ENCODE measurements around the gene LRRN2.

LRRN2 gene

DNA sequence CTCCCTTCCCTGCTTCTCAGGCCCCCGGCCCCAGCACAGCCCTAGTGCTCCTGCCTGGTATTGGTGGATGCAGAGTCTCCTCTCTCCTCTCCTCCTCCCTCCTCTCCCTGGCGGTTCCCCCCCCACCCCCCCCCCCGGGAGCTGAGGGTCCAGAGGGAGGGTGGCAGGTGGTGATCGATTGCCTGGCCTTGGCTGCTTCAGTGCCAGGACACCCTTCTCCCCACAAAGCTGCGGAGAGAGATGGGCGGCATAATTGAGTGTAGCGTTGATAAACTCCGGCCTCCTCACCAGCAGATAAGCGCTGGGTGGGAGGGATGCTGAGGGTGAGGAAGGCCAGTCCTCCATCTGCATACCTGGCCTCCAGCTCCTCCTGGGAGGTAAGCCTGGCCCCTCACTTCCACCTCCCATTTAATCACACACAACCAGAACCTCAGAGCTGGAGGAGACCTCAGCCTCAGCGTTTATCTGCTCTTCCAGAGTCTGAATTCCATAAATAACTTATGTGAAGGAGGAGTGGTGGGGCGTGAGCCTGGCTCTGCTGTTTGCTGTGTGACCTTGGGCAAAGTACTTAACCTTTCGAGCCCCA, 60.8 kb downstream of the LRRN2 start:
- no peak for DNase-seq

DNA sequence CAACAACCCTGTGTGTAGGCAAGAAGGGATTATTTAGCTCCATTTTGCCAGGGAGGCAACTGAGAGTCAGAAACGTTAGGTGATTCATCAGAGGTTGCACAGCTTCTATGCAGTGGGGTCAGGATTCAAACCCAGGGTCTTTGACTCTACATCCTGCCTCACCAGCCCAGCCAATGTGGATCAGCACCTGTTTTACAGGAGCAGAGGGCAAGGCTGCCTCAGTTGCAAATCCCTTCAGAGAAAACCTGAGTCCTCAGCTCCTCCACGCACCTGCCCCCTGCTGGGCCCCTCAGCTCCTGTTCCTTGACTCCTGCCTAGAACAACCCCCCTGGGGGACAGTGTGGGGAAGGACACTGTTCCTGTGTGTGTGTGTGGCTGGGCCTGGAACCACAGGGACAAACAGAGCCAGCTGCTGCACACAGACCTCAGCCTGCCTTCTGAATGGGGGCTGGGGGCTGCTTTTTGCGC, 61.6 kb downstream of the LRRN2 start:
- peak in 1 of 2 experiments; percentile 72 for DNase-seq

DNA sequence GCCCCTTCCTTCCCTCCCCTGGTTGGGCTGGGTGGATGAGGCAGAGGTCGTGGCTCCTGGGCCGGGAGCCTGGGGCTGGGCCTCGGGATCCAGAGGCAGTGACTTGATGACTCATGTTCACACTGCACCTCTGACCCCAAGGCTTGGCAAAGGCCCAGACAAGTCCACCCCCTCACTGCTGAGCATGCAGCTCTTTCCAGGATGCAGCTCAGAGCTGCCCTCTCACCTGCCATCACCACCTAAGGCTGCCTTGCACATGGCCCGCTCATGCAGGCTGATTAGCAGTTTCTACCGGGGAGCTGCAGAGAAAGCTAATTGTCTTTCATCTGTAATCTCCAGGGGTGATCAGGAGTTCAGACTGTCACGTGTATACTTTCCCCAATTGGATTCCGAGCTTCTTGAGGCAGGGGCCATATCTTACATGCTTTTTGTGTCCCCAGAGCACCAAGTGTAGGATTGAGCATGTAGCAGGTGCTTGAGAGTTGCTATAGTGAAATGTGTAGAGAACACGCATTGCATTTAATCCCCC, 62.1 kb downstream of the LRRN2 start:
- DNase-seq, result peak in 1 of 2 experiments; percentile 41

DNA sequence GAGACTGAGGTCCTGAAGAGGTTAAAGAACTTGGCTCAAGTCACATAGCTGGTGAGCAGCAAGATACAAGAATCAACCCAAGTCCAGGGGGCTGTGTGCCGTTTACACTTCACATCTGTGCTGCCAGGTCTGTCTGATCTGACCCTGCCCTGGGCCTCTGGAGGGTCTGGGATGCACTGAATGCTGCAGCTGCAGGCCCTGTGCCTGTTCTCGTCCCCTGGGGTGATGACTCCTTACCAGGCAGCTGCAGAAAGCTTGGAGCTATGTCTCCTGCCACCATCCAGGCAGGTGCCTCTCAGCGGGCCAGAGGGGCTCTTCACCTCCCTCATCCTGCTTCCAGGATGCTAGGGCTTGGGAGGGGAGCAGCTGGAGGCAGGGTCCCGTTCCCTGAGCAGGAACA, 63.5 kb downstream of the LRRN2 start:
- no peak for DNase-seq

DNA sequence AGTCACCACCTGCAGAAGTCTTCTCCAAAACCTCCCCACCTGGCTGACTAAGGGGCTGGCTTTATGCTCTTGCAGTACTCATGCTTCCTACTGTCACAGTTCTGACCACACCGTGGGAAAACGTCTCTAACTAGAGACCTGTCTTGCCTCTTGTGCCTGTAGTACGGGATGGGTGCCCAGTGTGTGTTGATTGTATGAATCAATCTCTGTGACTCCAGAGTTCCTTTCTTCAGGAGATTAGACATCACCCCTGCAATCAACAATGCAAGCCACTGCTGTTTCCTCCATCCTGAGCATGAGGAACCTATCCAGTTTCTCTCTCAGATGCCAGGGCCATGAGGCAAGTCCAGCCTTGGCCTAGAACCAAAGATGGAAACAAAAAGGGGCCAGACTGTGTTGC, 64.1 kb downstream of the LRRN2 start:
- DNase-seq, result no peak

DNA sequence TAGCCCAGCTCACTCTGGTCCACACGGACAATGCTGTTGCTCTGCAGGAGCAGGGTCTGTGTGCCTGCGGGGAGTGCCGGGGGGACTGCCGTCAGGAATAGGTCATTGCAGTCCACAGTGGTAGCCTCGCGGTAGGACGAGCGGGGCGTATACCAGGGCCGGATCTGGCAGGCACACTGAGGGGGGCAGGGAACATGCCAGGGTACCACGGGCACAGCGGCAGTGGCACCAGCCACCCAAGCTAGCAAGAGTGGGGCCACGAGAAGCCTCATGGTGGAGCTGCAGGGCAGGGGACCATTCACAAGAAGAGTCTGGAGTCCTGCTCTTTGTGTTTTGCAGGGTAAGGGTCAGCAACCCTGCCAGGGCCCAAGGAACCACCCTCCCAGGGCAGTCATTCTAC, 65.8 kb downstream of the LRRN2 start:
- DNase-seq, result no peak

DNA sequence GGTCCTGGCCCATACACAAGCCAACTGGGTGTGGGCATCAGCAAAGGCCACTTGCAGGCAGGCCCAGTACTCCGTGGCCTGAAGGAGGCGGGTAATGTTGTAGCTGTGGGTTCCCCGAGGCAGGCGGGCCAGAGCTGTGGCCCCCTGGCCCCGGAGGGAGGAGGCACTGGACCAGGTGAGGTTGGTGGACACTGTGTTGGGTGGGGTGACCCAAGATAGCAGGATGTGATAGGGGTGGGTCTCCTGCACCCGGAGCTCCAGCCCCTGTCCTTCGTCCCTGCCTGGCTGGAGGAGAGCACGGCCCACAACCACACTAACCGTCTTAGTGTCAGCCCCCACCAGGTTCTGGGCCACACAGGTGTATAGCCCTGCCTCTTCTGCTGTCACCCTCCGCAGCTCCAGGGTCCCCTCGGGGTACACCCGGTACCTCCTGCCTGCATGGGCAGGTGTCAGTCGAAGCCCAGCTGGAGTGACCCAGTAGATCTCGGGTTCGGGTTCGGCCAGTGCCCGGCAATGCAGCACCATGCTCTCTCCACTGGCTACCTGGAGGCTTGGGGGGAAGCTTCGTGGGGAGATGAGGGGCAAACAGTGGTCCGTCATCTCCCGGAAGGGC, 67.3 kb downstream of the LRRN2 start:
- DNase-seq, result no peak

DNA sequence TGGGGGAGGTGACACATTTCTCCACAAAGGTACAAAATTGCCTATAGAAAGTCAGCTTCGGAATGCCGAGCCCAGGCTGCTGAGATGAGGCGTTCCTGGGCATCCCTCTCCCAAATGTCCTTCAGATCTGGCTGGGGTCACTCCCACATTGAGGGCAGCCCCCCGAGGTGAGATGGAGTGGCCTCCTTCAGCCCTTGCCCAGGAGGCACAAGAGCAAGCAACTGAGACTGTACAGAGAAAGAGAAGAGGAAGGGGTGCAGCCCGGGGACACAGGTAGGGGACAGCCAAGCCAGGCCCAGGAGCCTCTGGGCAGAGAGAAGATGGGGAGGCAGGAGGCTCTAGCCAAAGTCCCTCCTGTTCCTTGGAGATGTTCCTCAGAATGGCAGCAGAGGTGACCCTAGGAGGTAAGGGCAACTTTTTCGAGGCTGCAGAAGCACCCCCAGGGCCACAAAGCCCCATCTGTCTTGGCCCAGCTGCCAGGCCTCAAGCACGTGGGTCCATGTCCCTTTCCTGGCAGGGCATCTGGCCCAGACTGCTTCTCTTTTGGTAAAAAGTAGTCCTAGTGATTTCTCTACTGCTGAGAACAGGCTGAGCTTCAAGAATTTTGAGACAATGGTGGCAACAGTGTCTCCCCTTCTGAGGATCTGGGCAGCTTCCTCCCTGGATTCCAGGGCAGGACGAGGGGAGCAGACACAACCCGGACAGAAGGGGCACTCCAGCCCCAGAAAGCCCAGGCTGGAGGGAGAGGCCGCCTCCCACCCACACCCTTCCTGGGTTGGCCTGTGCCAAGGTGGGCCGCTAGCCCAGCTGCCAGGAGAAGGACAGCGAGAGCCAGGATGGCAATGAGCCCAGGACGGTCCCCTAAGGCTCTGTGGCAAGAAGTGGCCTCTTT, 68.0 kb downstream of the LRRN2 start:
- peak in 1 of 2 experiments; percentile 45 for DNase-seq

DNA sequence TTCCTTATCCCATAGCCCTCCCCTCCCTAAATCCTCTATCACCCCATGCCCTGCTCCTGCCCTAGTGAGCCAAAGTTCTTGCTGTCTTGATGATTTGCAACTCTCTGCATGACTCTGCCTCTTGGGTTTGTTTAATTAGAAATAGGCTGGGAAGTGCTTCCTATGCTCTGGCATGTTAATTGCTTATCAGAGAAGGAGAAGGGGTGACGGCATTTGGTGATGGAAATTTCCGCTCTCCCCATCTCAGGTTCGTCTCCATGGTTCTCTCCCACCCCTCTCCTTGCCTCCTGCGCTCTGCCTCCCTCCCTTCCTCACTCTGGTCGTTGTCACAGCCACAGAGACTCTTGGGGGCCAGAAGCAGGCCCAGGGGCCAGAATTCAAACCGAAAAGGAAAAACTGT, 68.9 kb downstream of the LRRN2 start:
- DNase-seq, result no peak

DNA sequence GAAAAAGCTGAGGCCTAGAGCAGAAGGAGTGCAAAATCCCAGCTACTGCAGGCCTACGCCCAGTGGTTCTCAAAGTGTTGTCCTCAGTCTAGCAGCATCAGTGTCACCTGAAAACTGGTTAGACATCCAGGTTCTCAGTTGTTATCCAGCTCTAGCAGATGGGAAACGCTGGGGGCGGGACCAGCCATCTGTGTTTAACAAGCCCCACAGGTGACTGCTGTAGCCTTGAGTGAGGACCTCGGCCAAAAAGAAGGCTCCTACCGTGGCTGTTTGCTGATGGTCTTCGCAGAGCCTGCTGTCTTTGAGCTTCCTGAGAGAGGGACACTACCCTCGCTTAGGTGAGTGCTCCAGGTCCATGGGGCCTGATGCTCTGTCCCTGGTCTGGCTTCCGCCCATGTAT, 69.7 kb downstream of the LRRN2 start:
- peak in 1 of 2 experiments; percentile 37 for DNase-seq

DNA sequence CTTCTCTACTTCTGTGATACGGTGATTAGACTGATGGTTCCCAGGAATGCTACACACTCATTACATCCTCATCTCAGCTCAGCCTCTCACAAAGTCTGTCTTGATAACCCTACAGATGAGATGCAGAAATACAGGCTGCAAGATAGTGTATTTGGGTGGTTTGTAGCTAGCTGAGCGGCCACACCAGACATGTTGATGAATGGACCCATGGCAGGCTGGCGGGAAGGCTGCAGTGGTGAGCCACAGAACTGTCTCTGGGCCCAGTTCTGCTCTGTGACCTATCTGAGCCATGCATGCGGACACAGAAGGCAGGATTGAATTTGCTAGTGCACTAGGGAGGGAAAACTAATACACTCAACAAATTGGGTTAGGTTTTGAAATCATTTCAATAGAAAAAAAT, 71.9 kb downstream of the LRRN2 start:
- no peak for DNase-seq

DNA sequence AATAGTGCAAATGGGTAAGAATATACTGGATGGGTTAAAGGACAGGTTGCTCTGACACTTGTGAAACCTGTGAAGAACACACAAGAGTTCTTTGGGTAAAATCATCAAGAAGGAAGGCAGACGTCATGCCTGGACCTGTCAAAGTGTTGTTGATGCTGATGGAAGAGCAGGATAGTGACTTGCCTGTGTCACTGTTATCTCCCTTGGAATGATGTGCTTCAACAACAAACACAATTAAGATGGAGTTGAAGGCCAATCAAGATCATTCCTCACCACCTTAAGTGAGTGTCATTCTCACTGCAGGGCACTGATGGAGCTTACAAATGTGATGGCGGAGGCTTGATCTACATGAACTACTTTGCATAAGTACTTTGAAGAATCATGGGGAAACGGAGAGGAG, 73.2 kb downstream of the LRRN2 start:
- no peak for DNase-seq

DNA sequence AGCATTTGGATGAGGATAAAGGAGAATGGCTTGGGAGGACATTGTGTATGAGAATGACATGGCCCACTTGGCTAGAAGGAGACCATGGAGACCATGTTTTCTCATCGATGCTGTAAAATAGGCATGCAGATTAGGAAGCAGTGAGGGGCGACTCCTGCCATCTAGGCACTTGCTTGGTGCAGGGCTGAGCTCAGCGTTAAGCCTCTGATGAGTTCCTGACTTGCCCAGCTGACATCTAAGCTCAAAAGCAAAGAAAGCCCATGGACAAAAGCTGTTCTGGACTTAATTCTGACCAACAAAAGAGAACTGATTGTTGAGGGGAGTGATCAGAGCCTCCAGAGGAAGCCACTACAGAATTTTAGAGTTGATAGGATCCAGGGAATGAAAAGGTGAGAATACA, 74.5 kb downstream of the LRRN2 start:
- no peak for DNase-seq

DNA sequence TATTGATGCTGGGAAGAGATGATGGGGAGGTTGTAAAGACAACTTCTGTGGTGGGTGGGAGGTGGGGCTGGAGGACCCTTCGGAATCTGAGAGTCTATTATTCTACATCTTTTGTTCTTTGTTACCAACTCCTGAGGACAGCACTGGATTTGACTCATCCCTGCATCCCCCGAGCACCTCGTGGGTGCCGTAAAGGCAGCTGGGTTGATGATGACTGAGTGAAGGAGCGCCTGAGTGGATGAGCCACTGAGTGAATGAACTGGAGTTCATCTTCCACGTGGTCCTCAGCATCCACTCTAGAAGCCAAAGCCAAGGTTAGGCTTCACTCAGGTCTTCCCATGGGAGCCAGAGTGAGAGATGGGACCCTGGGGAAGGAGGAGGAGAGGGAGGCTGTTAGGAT, 77.6 kb downstream of the LRRN2 start:
- DNase-seq, result no peak

DNA sequence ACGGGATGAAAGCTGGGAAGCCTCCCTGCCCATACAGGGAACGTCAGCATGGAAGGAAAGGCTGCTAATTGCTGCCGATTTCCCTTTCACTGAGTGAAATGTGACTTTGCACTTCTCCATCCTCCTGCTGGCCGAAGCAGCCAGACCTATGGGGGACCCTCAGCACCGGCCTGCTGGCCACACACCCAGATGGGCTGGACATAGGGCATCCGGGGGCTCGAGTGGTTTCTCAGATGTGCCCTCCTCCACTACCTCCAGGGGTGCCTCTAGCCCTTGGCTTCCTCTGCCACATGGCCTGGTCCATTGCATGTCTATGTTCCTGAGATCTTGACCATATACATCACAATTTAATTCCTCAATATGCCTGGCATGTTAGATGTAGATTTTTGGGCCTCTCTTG, 79.7 kb downstream of the LRRN2 start:
- no peak for DNase-seq

DNA sequence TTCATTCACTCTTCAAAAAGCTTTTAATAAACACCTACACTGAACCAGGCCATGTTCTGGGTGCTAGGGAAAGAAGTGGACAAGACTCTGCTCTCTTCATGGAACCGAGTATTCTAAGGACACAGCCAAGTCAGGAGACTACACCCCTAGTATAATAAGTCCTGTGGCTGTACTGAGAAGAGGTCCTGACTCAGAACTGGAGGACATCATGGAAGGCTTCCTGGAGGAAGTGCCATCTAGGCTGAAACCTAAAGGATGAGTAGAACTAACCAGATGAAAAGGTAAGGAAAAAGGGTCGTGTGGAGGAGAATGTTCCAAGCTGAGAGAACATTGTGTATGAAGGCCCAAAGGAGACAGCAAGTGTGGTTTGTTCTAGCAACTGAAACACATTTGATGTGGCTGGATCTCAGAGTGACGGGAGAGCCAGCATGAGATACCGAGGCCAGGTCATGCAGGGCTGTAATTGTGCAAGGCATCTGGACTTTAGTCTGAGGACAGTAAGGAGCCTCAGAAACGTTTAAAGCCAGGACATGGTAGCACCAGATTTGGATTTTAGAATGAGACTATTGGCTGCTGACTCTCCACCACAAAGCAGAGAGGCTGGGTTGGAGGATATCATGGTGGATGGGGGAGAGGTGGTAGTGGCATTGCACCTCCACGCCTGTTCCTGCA, 82.5 kb downstream of the LRRN2 start:
- no peak for DNase-seq

DNA sequence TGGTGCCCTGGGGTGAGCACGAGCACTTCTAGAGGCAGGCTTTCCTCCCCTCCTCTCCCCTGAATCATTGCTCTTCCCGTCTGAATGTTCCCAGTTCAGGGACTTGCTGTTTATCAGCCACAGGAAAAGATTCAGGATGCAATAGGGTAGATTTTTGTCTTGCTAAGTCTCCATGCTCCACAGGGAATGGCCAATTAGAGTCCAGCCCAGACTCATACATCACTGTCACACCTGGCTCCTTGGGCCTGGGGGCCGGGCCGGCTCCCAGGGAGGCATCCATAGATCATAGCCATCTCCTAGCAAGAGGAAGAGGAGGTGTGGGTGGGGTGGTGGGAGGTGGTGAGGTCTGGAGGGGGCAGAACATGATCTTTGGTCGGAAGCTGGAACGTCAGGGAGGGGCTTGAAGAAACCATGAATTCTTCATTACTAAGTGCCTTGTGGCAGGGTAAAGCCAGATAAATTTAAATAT, 83.4 kb downstream of the LRRN2 start:
- no peak for DNase-seq

DNA sequence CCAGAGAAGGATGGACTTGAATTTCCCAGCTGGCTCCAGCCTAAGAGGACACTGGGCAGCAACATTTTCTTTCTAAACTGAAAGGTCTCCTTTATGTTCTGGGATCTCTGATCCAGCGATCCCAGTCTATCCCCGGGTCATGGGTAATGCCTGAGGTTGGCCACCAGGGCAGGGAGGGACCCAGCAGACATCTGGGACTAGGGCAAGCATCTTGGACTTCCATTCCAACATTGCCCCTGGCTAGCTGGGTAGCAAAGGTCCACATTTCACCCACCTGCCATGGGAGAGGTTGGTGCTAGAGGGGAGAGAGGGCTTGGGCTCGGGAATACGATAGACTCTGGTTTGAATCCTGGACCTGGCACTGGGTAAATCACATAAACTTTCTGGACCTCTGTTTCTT, 84.6 kb downstream of the LRRN2 start:
- no peak for DNase-seq

DNA sequence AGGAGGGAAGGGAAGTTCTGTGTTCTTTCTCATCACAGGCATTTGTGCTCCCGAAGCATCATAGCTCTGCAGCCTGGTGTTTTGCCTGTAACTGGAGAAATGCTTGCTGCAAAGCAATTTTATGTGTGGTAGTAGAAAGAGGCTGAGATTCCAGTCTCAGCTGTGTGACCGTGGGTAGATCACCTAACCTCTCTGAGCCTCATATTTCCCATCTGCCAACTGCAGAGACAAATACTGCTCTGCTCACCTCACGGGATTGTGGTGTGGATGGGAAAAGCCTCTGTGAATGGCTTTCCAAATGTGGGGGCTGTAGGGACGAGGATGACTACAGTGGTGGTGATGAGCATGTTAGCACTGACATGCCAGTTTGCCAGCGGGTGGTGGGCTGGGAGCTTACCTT, 85.3 kb downstream of the LRRN2 start:
- DNase-seq, result no peak

DNA sequence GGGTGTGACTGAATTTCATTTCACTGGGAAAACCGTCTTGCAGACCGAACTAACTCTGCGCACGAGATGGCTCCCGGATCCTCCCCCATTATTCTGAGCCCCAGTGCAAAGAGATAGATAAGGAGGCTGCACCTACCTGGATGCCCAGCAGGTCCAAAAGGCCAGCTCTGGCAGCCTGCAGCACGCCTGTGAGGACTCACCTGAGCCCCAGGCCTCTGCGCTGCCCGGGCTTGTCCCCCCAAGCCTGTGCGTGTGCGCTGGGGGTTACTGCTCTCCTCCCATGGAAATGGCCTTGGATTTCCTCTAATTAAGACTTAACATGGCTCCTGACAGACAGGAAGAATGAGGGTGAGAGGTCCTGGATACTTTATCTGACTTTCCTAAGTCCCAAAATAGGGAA, 85.9 kb downstream of the LRRN2 start:
- no peak for DNase-seq

DNA sequence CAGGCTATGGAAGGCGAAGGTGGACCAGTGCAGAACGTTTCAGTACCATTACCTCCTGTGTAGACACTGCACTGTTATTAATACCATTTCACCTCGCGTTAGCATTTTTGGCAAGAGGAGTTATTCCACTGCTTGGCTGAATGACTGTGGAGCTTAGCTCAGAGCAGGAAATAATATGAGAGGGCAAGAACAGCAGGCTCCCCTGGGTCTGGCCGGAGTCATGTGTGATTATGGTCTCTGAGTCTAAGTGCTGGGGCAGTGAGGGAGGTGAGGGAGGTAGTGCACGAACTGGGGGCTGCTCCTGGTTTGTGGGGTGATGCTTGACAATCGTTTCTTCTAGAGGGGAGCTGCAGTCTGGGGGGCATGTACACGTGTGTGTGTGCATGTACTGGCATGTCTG, 86.4 kb downstream of the LRRN2 start:
- DNase-seq, result no peak

DNA sequence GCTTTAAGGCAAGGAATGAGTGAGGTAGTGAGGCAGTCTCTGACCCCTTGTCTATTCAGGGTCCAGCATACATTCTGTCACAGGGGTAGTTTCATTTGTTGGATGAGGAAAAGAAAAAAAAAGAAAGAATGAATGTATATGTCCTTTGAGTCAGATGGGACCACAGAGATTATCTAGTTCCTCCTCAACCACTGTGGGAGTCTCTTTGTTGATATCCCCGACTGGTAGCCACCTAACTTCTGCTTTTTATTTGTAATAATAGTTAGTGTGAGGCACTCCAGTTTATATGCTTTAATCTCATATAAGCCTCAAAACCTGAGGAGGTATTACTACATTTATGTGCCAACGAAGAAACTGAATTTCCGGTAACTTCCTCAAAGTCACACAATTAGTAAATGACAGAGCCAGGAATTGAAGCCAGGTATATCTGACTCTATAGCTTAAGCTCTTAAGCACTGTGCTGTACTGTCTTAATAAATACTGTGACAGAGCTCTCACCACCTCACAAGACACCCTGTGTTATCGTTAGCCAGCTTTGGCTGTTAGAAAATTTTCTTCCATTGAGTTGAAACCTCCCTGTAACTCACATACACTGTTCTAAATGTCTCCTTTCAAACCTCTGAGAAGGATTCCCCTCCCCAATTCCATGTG, 87.1 kb downstream of the LRRN2 start:
- no peak for DNase-seq
